Right renal pelvis (tissue), 4 donors: ENCODE data around the gene SPEF2. TPM values are rescaled to one million over a fixed set of nuclear protein-coding genes. Genes with fewer than 3 reads are reported as not detected.
A peak's percentile ranks its signal among the peaks of the same experiment; 100 is the strongest.
"Not testable (repeated sequence)": the region's sequence is repeated elsewhere in the genome, so short reads cannot be mapped to it uniquely, and the experiment has no call there.

Experiments used
- DNase-seq, 4 donors: peaks; one replicate each; pipeline ENCODE4 v3.0.0-alpha.2; 2013; ENCODE audit warnings: low read depth in 4 of 4, low spot score in 3 of 4, missing footprints in 1 of 4
- polyA plus RNA-seq, 4 donors: library from polyadenylated mRNA; unstranded; fragments of 120-200 nt; gene quantifications; one replicate each; pipeline ENCODE4 v1.2.1, GENCODE V29; 2013; ENCODE audit not compliant: insufficient read length in 4 of 4

Gene SPEF2
- polyA plus RNA-seq, 4 donors = 35.7 to 50.5 (median 47.5) TPM

DNA sequence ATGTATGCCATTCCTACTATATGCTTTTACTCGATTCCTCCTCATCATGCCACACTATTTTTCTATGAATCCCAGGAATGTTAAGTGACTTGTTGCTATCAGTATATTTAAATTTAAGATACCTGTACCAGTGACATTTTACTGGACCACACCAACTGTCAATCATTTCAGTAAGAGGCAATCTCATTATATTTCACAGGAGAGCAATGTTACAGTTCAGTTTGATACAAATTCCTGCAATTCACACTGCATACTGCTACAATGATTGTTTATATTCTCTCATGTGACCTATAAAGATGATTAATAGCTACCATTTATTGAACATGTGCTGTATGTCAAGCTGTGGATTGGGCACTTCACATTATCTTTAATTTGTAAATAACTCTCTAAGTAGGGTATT, 30.0 kb downstream of the SPEF2 start:
- no peak for DNase-seq

DNA sequence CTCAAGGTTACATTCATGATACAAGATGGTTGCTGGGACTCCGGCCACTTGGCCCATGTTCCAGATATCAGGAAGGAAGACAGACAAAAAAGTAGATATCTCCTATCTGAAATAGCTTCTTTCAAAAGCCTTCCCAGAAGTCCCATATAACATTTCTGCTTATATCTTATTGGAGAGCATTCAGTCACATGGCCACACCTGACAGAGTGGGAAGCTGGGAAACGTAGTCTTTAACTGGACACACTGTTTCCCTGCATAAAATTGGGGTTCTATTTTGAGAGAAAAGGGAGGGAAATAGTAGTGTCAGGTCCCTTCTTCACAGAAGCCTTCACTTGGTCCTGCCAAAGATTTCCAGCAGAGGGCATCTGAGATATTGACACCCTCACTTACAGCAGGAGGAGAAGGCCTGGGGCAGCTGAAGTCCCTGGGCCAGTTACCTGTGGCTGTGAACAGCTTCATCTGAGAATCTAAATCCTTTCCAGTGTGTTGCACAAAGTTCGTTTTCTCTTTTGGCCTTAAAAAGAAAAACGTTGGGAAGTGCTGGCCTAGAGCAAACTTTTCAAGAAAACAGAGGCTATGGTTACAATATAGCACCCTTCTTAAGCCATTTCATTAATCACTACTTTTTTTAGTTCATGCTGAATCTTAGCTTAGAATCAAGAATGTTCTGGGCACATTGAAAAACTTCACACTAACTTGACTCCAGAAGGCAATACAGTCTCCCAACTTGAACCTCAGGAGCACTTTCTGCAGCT, 33.5 kb downstream of the SPEF2 start:
- DNase-seq = peak in 1 of 4 donors; percentile 8

DNA sequence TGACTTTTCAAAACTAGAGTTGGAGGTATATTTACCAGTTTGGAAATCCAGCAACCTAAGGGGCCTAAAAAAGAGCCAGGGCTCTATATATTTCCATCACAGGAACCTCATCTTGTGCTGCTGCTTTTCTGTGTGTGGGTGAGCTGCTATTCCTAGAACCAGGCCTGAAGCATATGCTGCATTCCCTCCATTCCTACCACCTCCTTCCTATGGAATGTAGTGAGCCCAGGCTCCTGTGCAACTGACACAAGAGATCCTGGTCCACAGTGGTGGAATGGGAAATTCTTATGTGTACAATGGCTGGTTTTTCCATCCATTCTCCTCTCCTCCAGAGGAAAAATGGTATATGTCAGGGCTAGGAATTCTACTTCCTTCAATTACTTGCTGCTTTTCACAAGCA, 39.1 kb downstream of the SPEF2 start:
- no peak for DNase-seq

DNA sequence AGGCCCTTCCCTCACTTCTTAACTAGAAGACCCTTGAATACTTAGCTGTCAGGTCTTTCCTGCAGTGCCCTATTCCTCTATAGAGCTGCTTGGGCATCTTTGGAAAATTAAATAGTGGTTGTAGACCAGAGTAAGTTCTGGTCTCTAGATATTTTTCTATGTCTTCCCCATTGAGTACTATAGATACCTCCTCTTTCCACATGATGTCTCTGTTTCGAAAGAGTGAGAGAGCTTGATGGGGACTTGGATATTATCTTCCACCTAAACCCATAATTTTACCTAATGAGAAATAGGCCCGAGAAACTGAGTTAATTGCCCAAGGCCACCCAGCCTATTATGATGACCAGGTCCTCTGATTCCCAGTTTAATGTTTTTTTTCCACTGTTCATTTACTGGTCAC, 40.2 kb downstream of the SPEF2 start:
- DNase-seq = no peak

DNA sequence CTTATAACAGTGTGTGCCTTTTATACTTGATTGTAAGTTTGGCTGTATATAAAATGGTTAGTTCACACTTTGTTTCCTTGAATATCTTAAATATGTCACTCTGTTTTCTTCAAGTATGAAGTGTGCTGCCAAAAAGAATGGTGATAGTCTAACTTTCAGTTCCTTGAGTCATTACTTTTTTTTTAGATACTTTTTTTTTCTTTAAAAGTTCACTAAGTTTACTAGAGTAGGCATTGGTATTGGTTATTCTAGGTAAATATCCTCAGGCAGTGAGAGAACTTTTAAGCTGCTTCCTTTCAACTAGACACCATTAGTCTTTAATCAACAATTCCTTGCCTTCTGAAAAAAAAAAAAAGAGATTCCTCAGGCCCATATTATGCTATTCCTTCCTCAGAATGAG, 41.9 kb downstream of the SPEF2 start:
- no peak for DNase-seq

GRCh38 chr5:35660451-35660850, 42.8 kb downstream of the SPEF2 start:
- no peak for DNase-seq

GRCh38 chr5:35664584-35664983, 46.9 kb downstream of the SPEF2 start:
- no peak for DNase-seq

DNA sequence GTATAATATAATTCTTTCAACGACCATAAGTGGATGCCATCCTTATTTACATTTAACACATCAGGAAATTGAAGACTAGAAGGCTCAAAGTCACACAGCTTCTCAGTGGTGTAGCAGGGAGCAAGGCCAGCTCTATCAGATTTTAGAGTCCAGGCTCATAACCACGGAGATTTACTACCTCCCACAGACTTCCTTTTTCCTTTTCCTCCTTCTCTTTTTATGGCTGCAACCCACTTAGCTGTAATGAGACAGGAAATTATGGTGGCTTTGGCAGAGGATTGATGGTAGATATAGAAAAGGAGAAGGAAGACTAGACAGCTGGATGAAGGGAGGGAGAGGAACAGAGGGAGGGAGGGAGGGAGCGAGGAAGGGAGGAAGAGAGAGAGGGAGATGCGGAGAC, 47.4 kb downstream of the SPEF2 start:
- DNase-seq = no peak

GRCh38 chr5:35668319-35668718, 50.7 kb downstream of the SPEF2 start:
- DNase-seq = no peak

- DNase-seq = no peak
Measured at GRCh38 chr5:35668794-35669193, 51.1 kb downstream of the SPEF2 start.

GRCh38 chr5:35671541-35672295, 54.1 kb downstream of the SPEF2 start:
- no peak for DNase-seq

- not testable (repeated sequence) for DNase-seq
Measured at GRCh38 chr5:35672296-35672655, 54.6 kb downstream of the SPEF2 start.

GRCh38 chr5:35672995-35673394, 55.3 kb downstream of the SPEF2 start:
- DNase-seq = no peak

DNA sequence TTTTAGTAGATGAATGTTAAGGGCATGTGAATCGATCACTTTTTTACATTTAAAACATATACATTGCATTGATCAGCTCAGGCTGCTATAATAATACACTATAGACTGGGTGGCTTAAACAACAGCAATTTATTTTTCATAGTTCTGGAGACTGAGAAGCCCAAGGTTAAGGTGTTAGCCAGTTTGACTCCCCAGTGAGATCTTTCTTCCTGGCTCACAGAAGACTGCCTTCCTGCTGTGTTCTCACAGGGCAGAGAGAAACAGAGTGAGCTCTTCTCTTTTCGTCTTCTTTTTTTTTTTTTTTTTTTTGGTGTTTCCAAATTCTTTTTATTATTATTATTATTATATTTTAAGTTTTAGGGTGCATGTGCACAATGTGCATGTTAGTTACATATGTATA, 56.4 kb downstream of the SPEF2 start:
- no peak for DNase-seq

GRCh38 chr5:35675392-35675791, 57.7 kb downstream of the SPEF2 start:
- no peak for DNase-seq

DNA sequence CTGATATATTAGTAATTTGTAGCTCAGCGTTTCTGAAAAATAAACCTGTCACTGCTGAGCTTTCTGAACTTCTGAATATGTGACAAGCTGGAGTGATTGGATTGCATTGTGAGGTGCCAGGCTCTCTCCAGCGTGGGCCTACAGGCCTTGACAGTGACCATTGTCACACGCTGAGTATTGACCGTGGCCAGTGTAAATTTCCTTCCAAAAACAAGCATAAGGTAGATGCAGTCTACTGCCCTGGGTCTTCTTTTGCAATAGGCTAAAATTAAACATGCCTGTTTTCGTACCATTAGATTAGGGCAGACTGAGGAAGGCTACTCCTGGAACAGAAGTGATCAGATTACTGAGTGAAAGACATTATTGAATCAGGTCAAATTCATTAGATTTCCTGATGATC, 60.2 kb downstream of the SPEF2 start:
- DNase-seq = no peak

- DNase-seq = no peak
Measured at GRCh38 chr5:35678661-35679060, 61.0 kb downstream of the SPEF2 start.

DNA sequence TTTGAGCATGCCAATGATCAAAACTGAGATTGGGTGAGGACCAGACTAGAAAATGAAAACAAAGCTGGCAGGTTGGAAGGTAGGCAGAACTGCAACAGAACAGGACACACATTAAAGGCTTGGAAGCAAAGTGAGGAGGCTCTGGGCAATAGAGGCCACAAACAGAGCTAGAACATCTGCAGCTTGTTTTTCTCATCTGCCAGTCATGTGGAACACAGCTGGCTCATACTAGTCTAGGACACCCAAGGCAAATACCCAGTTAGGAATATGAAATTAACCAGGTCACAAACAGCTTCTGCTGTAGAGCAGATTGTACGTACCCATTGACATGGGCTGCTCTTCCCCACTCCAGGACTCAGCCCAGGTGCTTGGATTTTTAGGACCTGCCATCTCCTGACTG, 61.7 kb downstream of the SPEF2 start:
- no peak for DNase-seq

- DNase-seq = no peak
Measured at GRCh38 chr5:35681911-35682310, 64.2 kb downstream of the SPEF2 start.

DNA sequence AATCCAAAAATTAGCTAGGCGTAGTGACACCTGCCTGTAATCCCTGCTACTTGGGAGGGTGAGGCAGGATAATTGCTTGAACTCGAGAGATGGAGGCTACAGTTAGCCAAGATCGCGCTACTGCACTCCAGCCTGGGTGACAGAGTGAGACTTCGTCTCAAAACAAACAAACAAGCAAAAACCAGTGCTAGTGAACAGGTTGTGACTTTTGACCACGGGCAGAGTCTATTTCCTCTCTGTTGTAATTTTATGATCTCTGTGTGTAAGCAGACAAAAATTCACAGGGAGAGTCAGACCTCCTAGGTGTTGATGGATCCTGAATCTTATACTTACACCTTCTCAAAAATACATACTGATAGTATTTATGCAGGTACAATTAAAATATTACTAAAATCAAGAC, 65.8 kb downstream of the SPEF2 start:
- DNase-seq = no peak

- no peak for DNase-seq
Measured at GRCh38 chr5:35685161-35685560, 67.5 kb downstream of the SPEF2 start.

- DNase-seq = no peak
Measured at GRCh38 chr5:35687961-35688360, 70.3 kb downstream of the SPEF2 start.
